Astrocyte of the spinal cord (primary cell): ENCODE measurements around the gene TCP1.
"Not testable (repeated sequence)": the region's sequence is repeated elsewhere in the genome, so short reads cannot be mapped to it uniquely, and the experiment has no call there.

Experiments used
- DNase-seq: peaks from one replicate; pipeline ENCODE4 v3.0.0; 2011; ENCODE audit warnings: low read depth, low spot score
- H3K4me3 ChIP-seq: 2 replicates; pipeline ENCODE4 v1.5.1; 2011; ENCODE audit warnings: low read depth, mild to moderate bottlenecking, low read length, moderate library complexity
- CTCF ChIP-seq: IDR thresholded peaks from 2 replicates; pipeline ENCODE4 v1.5.1; 2012; ENCODE audit warnings: low read depth, mild to moderate bottlenecking, low read length, inconsistent platforms
- in situ Hi-C: cut with HindIII; loops from 2 replicates; pipeline ENCODE4 v1.10.0; 2017; ENCODE audit warnings: low sequenced_read_pairs

TCP1 gene

GRCh38 chr6:159817951-159818739 is 28.7 kb upstream of the TCP1 start:
- TF ChIP-seq CTCF, result no peak
- no peak overlapping the region for H3K4me3 ChIP-seq
- in situ Hi-C loops, result no loop called here
- no peak for DNase-seq

GRCh38 chr6:159816775-159817174 is 27.4 kb upstream of the TCP1 start:
- in situ Hi-C loops, DNase-seq, H3K4me3 ChIP-seq: not testable (repeated sequence)

- in situ Hi-C loops, result no loop called here
- no peak for TF ChIP-seq CTCF
Measured at GRCh38 chr6:159815410-159815809, 26.0 kb upstream of the TCP1 start.

GRCh38 chr6:159813781-159814180 is 24.4 kb upstream of the TCP1 start:
- no peak for TF ChIP-seq CTCF
- in situ Hi-C loops, result no loop called here
- H3K4me3 ChIP-seq, result no peak overlapping the region
- no peak for DNase-seq

More at GRCh38 chr6:159815410-159815809, 26.0 kb upstream of the TCP1 start:
- no peak for DNase-seq
- H3K4me3 ChIP-seq, result no peak overlapping the region

- no peak overlapping the region for H3K4me3 ChIP-seq
- in situ Hi-C loops, result no loop called here
- TF ChIP-seq CTCF, result no peak
- no peak for DNase-seq
Measured at GRCh38 chr6:159809149-159809548, 19.7 kb upstream of the TCP1 start.

GRCh38 chr6:159808647-159809046 is 19.2 kb upstream of the TCP1 start:
- H3K4me3 ChIP-seq, result no peak overlapping the region
- DNase-seq, result no peak
- TF ChIP-seq CTCF, result no peak
- in situ Hi-C loops, result no loop called here

- in situ Hi-C loops, result no loop called here
- TF ChIP-seq CTCF, result no peak
- DNase-seq, result no peak
- H3K4me3 ChIP-seq, result no peak overlapping the region
Measured at GRCh38 chr6:159807150-159807858, 17.9 kb upstream of the TCP1 start.
